Gastrocnemius medialis (tissue), 4 donors: ENCODE results near the gene ARHGAP10.

Experiments
- CTCF ChIP-seq, 5 experiments: fragments of 450-650 bp in 3 of 5; fragments of 200-600 bp in 2 of 5; sonication (generic) in 2 of 5; IDR thresholded peaks in 4 of 5; conservative IDR thresholded peaks in 1 of 5; 1 replicate in 4 of 5; 2 replicates in 1 of 5; pipeline ENCODE4 v1.5.1; 2016 to 2019; ENCODE audit warnings: antibody characterized with exemption in 5 of 5, mild to moderate bottlenecking in 3 of 5, moderate library complexity in 3 of 5
- POLR2A ChIP-seq, 2 donors: fragments of 450-650 bp; IDR thresholded peaks; one replicate each; pipeline ENCODE4 v1.6.1; 2017; ENCODE audit warnings: antibody characterized with exemption in 2 of 2, mild to moderate bottlenecking in 2 of 2, moderate library complexity in 2 of 2

GRCh38 chr4:148015468-148015867, 283.6 kb downstream of the ARHGAP10 start:
- no peak for TF ChIP-seq POLR2A (IDR thresholded peaks at IDR 0.05)
- no peak for TF ChIP-seq CTCF (IDR thresholded peaks at IDR 0.05 in 4 of 5, conservative IDR thresholded peaks at IDR 0.05 in 1 of 5)
